Stimulated activated naive CD4-positive, alpha-beta T cell (primary cell): ENCODE measurements around the gene CTSW.

ENCODE experiments used
- DNase-seq, 6 experiments: peaks; one replicate each; lab custom pipeline; 2025; lab: John Stamatoyannopoulos, UW

Gene CTSW

GRCh38 chr11:65900899-65901180 is 21.2 kb downstream of the CTSW start:
- DNase-seq, result no peak

GRCh38 chr11:65903068-65903481 is 23.4 kb downstream of the CTSW start:
- no peak for DNase-seq

- DNase-seq, result no peak
Measured at GRCh38 chr11:65903715-65904114, 24.1 kb downstream of the CTSW start.

- no peak for DNase-seq
Measured at GRCh38 chr11:65906602-65907001, 27.0 kb downstream of the CTSW start.

GRCh38 chr11:65907878-65908277 is 28.2 kb downstream of the CTSW start:
- DNase-seq, result no peak

GRCh38 chr11:65911682-65912568 is 32.3 kb downstream of the CTSW start:
- DNase-seq, result no peak

- no peak for DNase-seq
Measured at GRCh38 chr11:65912845-65913244, 33.2 kb downstream of the CTSW start.

- DNase-seq, result no peak
Measured at GRCh38 chr11:65915101-65915820, 35.6 kb downstream of the CTSW start.

GRCh38 chr11:65915821-65916251 is 36.2 kb downstream of the CTSW start:
- no peak for DNase-seq

- DNase-seq, result no peak
Measured at GRCh38 chr11:65916391-65916790, 36.8 kb downstream of the CTSW start.

- no peak for DNase-seq
Measured at GRCh38 chr11:65917077-65917433, 37.4 kb downstream of the CTSW start.

- DNase-seq, result no peak
Measured at GRCh38 chr11:65917434-65918210, 38.0 kb downstream of the CTSW start.

GRCh38 chr11:65918211-65919140 is 38.8 kb downstream of the CTSW start, which contains the start of gene C11orf68:
C11orf68 (minus strand) TSS chr11:65919062; CDS start chr11:65919031, 31 bp downstream.
- DNase-seq, result peak in 1 of 6 experiments; percentile 43

GRCh38 chr11:65919141-65919572 is 39.5 kb downstream of the CTSW start, which contains the start of gene DRAP1:
DRAP1 (plus strand) TSS chr11:65919426; CDS start chr11:65919502, 76 bp downstream.
- DNase-seq, result peak; percentile 96 to 99 (median 97)

- DNase-seq, result peak in 3 of 6 experiments; percentile 54 to 73 (median 70)
Measured at GRCh38 chr11:65919573-65920371, 40.1 kb downstream of the CTSW start.

- no peak for DNase-seq
Measured at GRCh38 chr11:65920372-65920802, 40.8 kb downstream of the CTSW start.

- DNase-seq, result no peak
Measured at GRCh38 chr11:65921033-65921555, 41.5 kb downstream of the CTSW start.

- DNase-seq, result no peak
Measured at GRCh38 chr11:65921876-65922275, 42.2 kb downstream of the CTSW start.

- DNase-seq, result no peak
Measured at GRCh38 chr11:65922565-65922964, 42.9 kb downstream of the CTSW start.

GRCh38 chr11:65925397-65925796 is 45.8 kb downstream of the CTSW start:
- DNase-seq, result no peak
